ENCODE measurements around the gene ZSCAN5C.
"Not testable (repeated sequence)": the region's sequence is repeated elsewhere in the genome, so short reads cannot be mapped to it uniquely, and the experiment has no call there.

Gene ZSCAN5C

DNA sequence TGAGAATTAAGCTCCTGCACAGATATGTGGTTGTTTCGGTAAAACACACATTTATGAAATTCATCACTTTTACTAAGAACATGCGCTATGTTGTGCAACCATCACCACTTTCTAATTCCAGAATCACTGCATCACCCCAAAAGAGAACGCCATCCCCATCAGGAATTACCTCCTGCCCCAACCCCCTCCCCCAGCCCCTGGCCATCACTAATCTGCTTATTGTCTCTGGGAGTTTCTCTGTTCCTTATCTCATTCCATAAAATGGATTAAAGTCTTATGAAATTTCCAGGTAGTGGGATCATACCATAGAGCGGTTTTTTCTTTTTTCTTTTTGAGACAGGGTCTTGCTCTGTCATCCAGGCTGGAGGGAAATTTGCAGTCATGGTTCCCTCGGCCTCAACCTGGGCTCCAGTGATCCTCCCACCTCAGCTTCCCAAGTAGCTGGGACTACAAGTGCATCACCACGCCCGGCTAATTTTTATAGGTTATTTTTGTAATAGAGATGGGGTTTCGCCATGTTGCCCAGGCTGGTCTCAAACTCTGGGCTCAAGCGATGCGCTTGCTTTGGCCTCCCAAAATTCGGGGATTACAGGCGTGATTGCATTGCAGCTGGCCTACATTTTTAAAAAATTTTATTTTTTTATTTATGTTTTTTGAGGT, 8.0 kb upstream of the ZSCAN5C start:
- DNase-seq (ENCODE audit: low read depth) = no peak

DNA sequence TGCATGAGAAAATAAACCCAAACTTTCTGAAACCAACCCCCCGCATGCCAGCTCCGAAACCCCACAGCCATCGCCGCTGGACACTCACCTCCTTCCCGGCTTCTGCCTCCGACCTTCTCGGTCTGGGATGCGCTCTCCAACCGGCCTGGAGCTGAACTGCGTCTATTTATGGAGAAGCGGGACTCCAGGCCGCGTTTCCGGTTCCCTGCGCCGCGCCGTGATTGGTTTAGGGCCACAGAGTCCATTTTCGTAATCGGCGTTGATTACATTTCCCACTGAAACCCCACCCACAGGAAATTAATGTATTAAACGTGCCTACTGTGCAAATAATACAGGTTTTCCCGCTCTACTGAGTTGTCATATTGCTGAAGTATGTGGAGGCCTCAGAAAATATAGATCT, 4.4 kb upstream of the ZSCAN5C start, which contains the start of gene ZSCAN5B:
ZSCAN5B (minus strand) TSS at position 138 of the 400 bp plus-strand sequence. CDS start 4,731 bp downstream, outside the sequence.
- DNase-seq (ENCODE audit: low read depth) = not testable (repeated sequence)

DNA sequence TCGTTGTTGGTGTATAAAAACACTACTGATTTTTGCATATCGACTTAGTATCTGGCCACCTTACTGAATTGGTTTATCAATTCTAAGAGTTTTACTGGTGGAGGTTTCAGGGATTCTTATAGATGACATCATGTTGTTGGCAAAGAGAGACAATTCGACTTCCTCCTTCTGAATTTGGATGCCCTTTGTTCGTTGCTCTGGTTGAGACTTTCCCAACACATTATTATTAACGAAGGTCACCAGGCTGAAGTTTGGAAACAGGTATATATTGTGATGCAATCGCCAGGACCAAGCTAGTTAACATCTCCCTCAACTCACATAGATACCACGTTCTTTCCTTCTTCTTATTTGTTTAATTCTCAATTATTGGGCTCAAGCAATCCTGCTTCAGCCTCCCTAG, 2.4 kb upstream of the ZSCAN5C start:
- no peak for DNase-seq (ENCODE audit: low read depth)

DNA sequence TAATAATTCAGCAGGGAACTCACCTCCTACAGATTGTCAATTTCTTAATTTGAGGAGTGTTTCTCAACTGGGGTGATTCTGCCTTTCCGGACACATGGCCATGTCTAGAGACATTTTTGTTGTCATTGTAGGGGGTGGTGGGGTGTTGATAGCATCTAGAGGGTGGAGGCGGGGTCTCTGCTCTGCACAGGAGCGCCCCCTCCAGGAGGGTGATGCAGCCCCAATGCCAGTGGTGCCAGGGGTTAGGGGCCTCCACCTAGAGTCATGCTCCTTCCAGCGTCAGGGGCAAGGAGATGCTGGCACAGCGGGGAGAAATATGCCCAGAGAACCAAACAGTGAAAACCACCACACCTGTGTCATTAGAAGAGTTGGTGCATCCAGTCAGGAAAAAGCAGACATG, 5.5 kb downstream of the ZSCAN5C start:
- DNase-seq (ENCODE audit: low read depth) = not testable (repeated sequence)

DNA sequence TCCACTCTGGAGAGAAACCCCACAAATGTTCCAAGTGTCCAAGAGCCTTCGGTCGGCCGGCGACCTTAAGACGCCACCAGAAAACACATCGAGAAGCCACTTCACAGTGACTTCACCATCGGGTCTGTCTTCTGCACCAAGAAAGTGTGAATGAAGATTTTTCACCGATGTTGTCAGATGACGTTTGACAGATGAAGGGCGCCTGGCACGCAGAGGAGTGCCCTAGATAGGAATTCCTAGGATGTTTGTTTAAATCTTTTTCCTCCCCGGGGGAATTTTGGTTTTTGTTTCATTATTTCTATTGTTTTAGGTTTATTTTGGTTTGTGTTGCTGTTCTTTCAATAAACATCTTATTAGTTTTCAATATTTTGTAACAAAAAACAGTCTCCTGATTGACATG, 7.0 kb downstream of the ZSCAN5C start:
- DNase-seq (ENCODE audit: low read depth) = no peak

DNA sequence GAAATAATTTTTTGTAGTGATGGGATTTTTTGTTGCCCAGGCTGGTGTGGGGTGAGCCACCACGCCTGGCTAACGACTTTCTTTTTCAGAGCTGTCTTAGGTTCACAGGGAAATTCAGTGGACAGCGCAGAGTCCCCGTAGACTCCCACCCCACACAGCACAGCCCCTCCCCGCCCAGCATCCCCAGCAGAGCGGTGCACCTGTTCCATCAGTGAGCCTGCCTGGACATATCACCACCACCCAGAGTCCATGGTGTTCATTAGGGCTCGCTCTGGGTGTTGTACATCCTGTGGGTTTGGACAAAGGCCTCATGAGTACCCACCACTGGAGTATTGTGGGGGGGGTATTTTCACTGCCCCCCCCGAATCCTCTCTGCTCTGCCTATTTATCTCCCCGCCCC, 8.0 kb downstream of the ZSCAN5C start:
- DNase-seq (ENCODE audit: low read depth) = not testable (repeated sequence)

DNA sequence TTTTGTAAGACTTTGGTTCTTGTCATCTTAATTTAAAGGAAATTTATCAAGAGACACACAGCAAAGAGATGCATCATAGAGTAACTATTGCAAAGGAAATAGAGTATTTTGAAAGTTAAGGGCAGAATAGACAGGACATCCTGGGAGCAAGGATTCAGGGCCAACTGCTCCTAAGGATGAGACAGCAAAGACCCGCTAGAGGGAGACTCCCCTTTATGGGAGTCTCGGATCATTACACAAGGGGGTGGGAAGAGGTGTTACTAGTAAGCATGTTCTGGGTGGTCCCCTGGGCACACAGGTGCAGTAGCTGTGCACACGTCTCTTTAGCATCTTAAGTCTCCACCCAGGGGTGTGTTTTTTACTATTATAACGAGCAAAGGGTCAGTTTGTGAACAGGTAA, 9.6 kb downstream of the ZSCAN5C start:
- no peak for DNase-seq (ENCODE audit: low read depth)

DNA sequence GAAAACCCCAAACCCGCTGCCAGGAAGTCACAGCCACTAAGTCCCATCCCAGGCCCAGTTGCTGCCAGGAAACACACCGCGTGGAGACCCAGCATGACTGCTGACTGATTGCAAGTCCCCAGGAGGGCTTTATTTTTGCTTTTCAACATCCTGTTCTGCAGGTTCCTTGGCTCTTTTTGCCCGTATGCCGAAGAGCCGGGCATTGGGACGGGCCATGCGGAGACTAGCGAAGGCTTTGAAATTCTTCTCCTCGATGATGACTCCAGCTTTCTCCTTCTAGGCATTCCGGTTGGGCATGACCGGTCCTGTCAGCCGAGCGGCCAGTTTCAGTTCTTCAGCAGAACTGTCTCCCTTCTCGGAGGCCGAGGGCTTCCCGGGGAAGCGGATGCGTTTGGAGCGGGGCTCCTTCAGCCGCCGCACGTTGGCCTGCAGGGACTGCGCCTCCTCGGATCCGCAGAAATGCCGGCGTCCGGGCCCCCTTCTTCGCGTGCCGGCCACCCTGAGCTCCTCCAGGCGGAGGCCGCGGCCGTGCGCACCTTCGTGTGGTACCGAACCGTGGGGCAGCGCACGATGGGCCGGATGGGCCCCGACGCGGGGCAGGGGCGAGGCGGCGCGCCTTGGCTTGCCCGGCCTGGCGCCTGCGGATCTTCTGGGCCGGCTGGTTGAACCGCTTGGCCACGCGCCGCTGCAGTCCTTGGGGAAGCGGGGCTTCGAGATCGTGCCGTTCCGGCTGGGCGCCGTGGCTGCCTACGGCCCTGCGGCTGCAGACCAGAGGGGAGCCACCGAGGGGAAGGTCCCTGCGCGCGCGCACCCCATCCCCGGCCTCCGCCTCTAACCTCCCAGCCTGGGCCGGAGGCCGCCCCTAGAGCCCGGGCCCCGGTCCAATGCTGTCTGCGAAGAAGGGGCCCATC, 15.2 kb downstream of the ZSCAN5C start:
- no peak for DNase-seq (ENCODE audit: low read depth)

DNA sequence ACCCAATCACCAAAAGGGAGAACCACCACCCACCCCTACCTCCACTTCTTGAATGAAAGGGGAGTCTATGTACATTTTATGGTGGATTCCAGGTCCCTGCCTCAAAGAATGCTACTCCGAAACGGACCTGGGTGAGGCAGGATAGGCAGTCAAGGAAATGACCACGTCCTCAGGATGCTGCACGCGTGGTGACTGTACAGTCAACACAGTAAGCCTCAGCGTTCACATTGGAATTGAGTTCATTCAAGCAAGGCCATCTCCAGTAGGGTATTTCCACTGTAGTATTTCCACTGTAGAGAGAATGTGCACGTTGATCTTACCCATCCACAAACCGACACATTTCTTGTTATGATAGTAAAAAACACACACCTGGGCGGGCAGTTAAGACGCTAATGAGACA, 16.9 kb downstream of the ZSCAN5C start:
- no peak for DNase-seq (ENCODE audit: low read depth)

DNA sequence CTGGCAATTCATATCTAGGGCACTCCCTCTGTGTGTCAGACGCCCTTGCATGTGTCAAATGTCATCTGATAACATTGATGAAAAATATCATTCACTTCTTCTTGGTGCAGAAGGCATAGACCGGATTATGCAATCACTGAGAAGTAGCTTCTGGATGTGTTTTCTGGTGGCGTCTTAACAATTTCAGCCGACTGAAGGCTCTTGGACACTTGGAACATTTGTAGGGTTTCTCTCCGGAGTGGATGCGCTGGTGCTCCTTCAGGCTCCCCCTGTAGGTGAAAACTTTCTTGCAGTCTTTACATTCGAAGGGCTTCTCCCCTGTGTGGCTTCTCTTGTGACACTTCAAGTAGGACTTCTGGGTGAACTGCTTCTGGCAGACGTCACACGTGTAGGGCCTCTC, 19.4 kb downstream of the ZSCAN5C start:
- DNase-seq (ENCODE audit: low read depth) = not testable (repeated sequence)

DNA sequence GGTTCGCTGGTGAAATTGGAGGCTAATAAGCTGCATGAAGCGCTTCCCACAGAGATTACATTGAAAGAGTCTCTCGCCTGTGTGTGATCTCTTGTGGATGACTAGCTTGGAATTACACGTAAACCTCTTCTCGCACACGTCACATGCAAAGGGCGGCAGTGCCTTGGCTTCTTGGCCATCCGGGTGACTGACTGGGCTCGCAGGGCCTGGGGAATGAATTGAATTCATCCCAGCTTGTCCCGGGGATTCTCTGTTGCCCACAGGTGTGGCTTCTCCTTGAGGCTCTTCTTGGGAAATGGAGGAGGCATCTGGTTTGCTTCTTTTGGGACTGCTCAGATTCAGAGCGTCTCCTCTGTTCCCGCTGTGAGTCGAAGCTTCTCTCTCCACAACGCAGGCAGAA, 19.8 kb downstream of the ZSCAN5C start:
- DNase-seq (ENCODE audit: low read depth) = no peak

DNA sequence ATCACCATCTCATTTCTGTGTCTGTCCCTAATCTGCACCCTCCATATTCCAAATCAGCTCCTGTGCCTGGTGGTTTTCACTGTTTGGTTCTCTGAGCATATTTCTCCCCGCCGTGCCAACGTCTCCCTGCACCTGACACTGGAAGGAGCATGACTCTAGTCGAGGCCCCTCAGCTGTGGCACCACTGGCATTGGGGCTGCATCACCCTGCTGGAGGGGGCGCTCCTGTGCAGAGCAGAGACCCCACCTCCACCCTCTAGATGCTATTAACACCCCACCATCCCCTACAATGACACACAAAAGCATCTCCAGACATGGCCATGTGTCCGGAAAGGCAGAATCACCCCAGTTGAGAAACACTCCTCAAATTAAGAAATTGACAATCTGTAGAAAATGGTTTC, 20.8 kb downstream of the ZSCAN5C start:
- DNase-seq (ENCODE audit: low read depth) = no peak

DNA sequence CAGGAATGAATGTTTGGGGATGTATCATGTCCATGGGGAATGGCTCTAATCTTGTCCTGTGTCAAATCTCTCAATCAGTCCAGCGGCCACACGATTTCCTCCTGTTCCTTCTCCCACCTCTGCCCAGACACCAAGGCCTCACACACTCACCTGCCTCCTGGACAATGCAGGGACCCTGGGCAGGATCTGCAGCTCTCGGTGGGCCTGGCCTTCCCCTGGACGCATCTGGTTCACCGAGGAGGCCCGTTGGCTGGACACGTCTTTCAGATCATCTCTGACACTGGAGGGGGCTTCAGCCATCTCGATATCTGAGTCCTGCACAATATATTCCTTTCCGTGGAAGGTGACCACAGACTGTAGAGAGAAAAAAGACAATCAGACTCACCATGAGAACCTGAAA, 21.4 kb downstream of the ZSCAN5C start:
- no peak for DNase-seq (ENCODE audit: low read depth)

DNA sequence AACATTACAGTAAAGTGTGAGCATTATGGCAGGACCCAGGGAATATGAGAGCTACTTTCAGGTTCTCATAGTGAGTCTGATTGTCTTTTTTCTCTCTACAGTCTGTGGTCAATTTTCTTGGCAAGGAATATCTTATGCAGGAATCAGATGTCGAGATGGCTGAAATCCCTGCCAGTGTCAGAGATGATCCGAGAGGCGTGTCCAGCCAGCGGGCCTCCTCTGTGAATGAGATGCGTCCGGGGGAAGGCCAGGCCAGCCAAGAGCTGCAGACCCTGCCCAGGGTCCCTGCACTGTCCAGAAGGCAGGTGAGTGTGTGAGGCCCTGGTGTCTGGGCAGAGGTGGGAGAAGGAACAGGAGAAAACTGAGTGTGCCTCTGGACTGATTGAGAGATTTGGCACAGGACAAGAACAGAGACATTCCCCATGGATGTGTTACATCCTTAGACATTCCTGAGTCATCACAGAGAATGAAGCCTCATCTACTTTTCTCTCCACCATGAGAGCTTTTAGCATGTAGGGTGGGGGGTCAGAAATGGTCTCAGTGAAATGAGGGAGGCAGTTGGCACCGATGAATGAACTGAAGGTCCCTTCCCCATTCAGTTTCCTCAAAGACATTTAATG, 43.2 kb downstream of the ZSCAN5C start:
- DNase-seq (ENCODE audit: low read depth) = no peak

DNA sequence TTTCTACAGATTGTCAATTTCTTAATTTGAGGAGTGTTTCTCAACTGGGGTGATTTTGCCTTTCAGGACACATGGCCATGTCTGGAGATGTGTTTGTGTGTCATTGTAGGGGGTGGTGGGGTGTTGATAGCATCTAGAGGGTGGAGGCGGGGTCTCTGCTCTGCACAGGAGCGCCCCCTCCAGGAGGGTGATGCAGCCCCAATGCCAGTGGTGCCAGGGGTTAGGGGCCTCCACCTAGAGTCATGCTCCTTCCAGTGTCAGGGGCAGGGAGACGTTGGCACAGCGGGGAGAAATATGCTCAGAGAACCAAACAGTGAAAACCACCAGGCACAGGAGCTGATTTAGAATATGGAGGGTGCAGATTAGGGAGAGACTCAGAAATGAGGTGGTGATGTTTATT, 43.7 kb downstream of the ZSCAN5C start:
- DNase-seq (ENCODE audit: low read depth) = not testable (repeated sequence)

DNA sequence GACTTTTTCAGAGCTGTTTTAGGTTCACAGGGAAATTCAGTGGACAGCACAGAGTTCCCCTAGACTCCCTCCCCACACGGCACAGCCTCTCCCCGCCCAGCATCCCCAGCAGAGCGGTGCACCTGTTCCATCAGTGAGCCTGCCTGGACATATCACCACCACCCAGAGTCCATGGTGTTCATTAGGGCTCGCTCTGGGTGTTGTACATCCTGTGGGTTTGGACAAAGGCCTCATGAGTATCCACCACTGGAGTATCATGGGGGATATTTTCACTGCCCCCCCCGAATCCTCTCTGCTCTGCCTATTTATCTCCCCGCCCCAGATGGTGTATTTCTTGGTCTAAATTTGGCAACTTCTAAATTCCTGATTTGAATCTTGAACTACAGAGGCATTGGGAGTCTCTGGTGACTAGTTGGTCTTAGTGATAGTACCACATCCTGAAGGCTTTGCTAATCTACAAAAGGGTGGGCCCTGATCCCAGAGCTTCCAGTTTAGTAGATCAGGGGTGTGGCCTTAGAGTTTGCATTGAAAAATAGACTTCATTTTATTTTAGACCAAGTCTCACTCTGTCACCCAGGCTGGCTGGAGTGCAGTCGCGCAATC, 46.8 kb downstream of the ZSCAN5C start:
- DNase-seq (ENCODE audit: low read depth) = not testable (repeated sequence)

DNA sequence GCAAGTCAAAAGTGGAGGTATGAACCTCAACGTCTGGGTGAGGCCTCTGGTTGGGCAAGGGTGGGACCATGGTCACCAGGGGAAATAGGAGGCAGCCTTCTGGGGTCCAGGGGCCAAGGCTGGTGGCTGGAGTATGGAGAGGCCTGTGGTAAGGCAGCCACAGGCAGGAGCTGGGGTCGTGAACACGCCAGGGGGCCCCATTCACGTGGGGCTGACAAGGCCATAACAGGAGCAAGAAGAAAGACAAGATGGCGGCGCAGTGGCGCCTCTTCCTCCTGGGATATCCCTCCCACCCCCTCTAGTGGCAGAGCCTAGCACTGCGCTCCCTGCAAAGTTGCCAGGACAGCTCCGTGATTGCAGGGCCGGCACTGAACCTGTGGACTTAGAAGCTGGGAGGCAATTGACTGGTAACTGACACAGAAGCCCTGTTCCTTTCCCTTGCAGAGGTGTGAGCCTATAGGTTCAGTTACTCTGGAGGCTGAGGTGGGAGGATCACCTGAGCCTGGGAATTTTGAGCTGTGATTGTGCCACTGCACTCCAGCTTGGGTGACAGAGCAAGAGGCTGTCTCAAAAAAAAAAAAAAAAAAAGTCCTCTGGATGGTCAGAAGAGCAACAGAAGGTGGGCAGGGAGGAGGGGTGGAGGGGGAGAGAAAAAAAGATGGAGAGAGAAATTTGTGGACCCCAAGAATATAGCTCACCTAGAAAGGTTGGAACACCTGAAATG, 50.8 kb downstream of the ZSCAN5C start:
- peak; percentile 28 for DNase-seq (ENCODE audit: low read depth)

DNA sequence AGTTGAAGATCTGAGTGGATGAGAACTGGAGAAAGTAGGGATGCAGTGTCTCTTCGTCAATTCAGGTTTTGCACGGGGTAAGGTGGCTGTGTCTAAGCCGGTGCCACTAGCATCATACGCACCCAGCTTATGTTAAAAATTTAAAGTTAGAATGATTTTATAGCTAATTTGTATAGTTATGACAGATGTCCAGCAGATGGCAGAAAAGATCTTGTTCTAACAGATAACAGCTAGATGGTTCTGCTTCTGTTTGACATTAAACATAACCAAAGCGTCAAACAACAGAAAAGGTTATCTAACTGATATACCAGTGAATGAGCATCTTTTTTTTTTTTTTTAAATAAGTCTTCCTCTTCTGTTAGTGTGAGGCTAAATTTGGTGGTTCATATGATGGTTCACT, 51.7 kb downstream of the ZSCAN5C start:
- DNase-seq (ENCODE audit: low read depth) = no peak

DNA sequence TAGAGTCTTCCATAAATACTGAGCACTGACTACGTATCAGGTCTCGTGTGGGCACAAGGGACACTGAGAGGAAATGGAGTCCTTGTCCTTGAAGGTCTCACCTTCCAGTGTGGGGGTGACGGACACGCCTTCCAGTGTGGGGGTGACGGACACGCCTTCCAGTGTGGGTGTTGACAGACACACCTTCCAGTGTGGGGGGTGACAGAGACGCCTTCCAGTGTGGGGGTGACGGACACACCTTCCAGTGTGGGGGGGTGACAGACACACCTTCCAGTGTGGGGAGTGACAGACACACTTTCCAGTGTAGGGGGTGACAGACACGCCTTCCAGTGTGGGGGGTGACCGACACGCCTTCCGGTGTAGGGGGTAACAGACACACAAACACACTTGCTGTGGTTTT, 56.2 kb downstream of the ZSCAN5C start:
- no peak for DNase-seq (ENCODE audit: low read depth)
